ENCODE data around the gene TNNI2. TPM values are rescaled to one million over a fixed set of nuclear protein-coding genes. Genes with fewer than 3 reads are reported as not detected.
A peak's percentile ranks its signal among the peaks of the same experiment; 100 is the strongest.

The TNNI2 gene
- total RNA-seq, 4 donors from 2014 or later, result 17.4 to 63.6 (median 27.2) TPM

DNA sequence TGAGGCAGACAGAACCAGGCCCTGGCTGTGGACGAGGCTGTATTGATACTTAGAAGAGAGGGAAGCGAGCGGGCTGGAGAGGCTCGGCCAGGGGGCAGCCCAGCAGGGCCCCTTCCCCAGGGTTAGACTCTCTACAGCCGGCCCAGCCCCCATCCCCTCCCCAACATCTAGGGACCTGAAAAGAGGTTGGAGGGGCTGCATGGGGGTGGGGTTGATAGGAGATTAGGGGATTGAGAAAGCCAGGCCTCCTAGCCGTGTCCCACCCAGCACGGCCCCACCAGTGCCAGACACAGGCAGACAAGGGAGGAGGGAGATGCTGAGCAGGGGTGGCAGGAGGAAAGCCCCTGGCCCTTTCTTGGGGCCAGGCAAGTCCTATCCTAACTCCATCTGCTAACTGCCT lies 19.8 kb downstream of the TNNI2 start:
- Histone ChIP-seq H3K9me3 (no peaks in the 10 kb centered on the region), H3K27me3 (no peaks in the 10 kb centered on the region), H3K4me1 (peaks cover 9% of the 10 kb centered on the region), H3K27ac (no peak overlapping the region), H3K36me3 (no peaks in the 10 kb centered on the region), H3K4me3 (no peak overlapping the region)
- no peak for DNase-seq (ENCODE audit: low spot score in 2 of 2)
- TF ChIP-seq, protein P1, sequence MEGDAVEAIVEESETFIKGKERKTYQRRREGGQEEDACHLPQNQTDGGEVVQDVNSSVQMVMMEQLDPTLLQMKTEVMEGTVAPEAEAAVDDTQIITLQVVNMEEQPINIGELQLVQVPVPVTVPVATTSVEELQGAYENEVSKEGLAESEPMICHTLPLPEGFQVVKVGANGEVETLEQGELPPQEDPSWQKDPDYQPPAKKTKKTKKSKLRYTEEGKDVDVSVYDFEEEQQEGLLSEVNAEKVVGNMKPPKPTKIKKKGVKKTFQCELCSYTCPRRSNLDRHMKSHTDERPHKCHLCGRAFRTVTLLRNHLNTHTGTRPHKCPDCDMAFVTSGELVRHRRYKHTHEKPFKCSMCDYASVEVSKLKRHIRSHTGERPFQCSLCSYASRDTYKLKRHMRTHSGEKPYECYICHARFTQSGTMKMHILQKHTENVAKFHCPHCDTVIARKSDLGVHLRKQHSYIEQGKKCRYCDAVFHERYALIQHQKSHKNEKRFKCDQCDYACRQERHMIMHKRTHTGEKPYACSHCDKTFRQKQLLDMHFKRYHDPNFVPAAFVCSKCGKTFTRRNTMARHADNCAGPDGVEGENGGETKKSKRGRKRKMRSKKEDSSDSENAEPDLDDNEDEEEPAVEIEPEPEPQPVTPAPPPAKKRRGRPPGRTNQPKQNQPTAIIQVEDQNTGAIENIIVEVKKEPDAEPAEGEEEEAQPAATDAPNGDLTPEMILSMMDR (IDR thresholded peaks at IDR 0.05), result no peak
- no peak for TF ChIP-seq POLR2AphosphoS5 (IDR thresholded peaks at IDR 0.05)
- TF ChIP-seq POLR2A (IDR thresholded peaks at IDR 0.05), result no peak
- TF ChIP-seq EP300 (IDR thresholded peaks at IDR 0.05), result no peak
- WGBS, result 76% methylated on average over 7 of the region's 7 CpGs

DNA sequence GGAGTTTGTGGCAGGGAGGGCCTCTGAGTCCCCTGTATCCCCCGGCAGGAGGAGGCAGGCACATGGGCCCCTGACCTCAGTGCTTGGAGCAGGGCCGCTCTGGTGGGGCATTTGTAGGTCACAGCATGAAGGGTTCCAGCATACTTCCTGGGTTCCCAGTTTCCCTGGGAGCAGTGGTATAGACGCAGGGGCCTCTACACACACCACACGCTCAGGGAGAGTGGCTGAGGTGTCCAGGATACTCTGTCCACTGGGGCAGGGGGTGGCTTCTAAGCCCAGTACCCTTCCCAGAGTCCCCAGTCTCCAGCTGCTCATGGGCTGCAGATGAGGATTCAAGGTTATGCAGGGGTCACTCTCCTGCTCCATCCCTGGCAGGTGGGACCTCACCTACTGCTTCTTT lies 20.2 kb downstream of the TNNI2 start:
- Histone ChIP-seq H3K9me3 (no peaks in the 10 kb centered on the region), H3K27me3 (no peaks in the 10 kb centered on the region), H3K36me3 (no peaks in the 10 kb centered on the region), H3K4me3 (no peak overlapping the region), H3K27ac (no peak overlapping the region), H3K4me1 (peaks cover 14% of the 10 kb centered on the region)
- WGBS, result 73% methylated on average over 2 of the region's 4 CpGs
- TF ChIP-seq EP300 (IDR thresholded peaks at IDR 0.05), result no peak
- no peak for DNase-seq (ENCODE audit: low spot score in 2 of 2)

DNA sequence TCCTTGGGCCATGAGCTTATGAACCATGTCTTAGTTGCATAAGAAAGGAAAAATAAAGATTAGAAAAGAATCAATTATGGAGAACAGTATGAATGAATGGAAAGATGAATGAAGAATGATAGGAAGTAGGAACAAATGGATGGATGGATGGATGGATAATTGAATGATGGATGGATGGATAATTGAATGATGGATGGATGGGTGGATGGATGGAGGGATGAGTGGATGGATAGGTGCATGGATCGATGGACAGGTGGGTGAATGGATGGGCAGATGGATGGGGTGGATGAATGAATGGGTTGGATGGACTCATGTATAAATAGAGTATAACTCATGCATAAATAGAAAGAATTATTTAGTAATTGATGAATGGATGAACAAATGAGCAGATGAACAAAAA lies 21.3 kb downstream of the TNNI2 start:
- H3K4me3 ChIP-seq, result no peak overlapping the region
- peaks cover 25% of the 10 kb centered on the region for H3K4me1 ChIP-seq
- H3K27ac ChIP-seq, result no peak overlapping the region
- WGBS, result 95% methylated on average over 1 of the region's 1 CpG
- no peaks in the 10 kb centered on the region for H3K9me3 ChIP-seq
- no peak for TF ChIP-seq EP300 (IDR thresholded peaks at IDR 0.05)
- TF ChIP-seq POLR2A (IDR thresholded peaks at IDR 0.05), result no peak
- TF ChIP-seq POLR2AphosphoS5 (IDR thresholded peaks at IDR 0.05), result no peak
- TF ChIP-seq, protein P1 (IDR thresholded peaks at IDR 0.05), result no peak
- H3K27me3 ChIP-seq, result no peaks in the 10 kb centered on the region
- H3K36me3 ChIP-seq, result no peaks in the 10 kb centered on the region
- DNase-seq (ENCODE audit: low spot score in 2 of 2), result no peak

DNA sequence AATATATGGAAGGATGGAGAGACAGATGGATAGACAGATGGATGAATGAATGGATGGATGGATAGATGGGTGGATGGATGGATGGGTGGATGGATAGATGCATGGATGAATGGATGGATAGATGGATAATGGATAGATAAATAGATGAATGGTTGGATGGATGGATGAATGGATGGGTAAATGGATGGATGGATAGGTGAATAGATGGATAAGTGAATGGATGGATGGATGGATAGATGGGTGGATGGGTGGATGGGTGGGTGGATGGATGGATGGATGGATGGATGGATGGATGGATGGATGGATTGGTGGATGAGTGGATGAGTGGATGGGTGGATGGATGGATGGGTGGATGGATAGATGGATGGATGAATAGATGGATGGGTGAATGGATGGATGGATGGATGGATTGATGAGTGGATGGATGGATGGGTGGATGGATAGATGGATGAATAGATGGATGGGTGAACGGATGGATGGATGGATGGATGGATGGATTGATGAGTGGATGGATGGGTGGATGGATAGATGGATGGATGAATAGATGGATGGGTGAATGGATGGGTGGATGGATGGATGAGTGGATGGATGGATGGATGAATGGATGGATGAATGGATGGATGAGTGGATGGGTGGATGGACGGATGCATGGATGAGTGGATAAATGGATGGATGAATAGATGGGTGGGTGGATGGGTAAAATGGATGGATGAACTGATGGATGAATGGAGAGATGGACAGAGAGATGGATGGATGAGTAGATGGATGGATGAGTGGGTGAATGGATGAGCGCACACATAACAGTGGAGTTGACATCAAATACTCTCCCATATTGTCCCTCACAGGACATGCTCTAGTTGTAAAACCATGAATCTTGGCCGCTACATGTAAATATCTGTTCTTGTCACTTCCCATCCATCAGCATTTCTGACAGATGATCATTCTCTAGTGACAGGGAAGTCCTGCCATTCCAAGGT lies 22.9 kb downstream of the TNNI2 start:
- Histone ChIP-seq H3K27me3 (no peaks in the 10 kb centered on the region), H3K9me3 (no peaks in the 10 kb centered on the region), H3K36me3 (no peaks in the 10 kb centered on the region), H3K4me1 (peaks cover 29% of the 10 kb centered on the region), H3K27ac (no peak overlapping the region), H3K4me3 (no peak overlapping the region)
- no peak for DNase-seq (ENCODE audit: low spot score in 2 of 2)
- TF ChIP-seq, protein P1 (IDR thresholded peaks at IDR 0.05), result peak in 1 of 2 donors; percentile 21
- no peak for TF ChIP-seq POLR2AphosphoS5 (IDR thresholded peaks at IDR 0.05)
- WGBS, result 87% methylated on average over 4 of the region's 4 CpGs

DNA sequence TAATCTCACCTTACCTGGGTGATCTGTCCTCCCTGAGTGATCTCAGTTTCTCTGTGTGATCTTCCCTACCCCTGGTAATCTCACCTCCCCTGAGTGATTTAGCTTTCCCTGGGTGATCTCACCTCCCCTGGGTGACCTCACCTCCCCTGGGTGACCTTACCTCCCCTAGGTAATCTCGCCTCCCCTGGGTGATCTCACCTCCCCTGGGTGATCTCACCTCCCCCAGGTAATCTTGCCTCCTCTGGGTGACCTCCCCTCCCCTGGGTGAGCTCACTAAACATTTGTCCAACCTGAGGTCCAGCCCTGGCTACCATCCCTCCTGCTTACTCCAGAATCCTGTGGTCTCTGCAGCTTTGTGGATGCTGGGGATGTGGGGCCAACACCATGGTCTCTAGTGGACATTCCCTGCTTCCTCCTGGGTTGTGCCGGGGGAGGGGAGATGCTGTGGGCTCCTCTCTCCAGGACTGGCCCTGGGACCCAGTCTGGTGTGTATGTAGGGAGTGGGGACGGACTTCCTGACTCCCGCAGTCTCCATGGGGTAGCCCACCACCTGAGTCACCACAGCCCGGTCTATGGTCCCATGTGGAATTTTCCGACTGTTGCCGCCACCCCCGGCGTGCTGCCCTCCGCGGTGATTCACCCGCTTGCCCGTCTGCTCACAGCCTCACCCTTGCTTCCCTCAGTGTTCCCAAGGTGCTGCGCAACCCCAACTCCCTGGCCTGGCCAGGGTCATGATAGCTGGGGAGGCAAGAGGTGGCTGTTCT lies 24.0 kb downstream of the TNNI2 start:
- Histone ChIP-seq H3K9me3 (no peaks in the 10 kb centered on the region), H3K4me3 (no peak overlapping the region), H3K27ac (peak overlapping the region; percentile 77), H3K4me1 (peaks cover 36% of the 10 kb centered on the region), H3K27me3 (no peaks in the 10 kb centered on the region), H3K36me3 (no peaks in the 10 kb centered on the region)
- 67% methylated on average over 13 of the region's 14 CpGs for WGBS
- no peak for DNase-seq (ENCODE audit: low spot score in 2 of 2)
- TF ChIP-seq, protein P1 (IDR thresholded peaks at IDR 0.05), result no peak
- TF ChIP-seq POLR2AphosphoS5 (IDR thresholded peaks at IDR 0.05) (no peak), POLR2A (IDR thresholded peaks at IDR 0.05) (no peak), EP300 (IDR thresholded peaks at IDR 0.05) (no peak)

All from suprapubic skin (tissue), 4 donors.